Measurements from ENCODE around the gene ZFHX3.

Gene ZFHX3

DNA sequence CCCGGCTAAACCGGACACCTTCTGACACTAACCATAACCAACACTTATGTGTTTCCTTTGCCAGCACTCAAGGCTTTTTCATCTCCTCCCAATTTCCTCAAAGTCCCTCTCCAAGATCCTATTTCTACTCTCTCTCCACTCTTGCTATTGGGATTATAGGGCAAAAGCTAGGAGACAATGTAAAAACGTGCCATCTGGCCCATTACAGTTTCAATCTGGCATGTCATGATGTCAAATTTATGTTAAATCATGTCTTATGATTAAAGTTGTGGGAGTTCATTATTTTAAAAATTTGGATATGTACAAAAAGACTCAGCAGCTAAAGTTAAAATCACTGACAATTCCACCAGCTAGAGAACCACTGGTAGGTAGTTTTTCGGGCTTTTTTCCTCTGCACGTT is 77.3 kb downstream of the ZFHX3 start:
- DNase-seq = no peak

DNA sequence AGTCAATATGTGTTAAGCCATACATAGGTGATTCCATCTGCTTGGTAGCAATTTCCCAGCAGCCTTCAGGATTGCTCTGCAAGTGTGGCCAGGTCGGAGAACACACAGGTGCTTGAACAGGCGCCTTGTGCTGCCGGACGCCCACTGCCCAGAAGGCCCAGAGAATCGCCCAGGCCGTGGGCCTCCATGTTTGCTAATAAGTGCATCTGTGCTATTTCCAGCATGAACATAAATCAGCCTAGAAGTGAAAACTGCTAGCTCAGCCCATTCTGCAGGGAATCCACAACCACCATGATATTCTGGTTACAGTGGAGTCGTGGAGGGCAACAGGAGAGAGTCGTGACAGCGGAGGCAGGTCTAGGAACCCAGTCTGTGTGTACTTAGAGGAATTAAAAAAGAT is 78.1 kb downstream of the ZFHX3 start:
- no peak for DNase-seq

DNA sequence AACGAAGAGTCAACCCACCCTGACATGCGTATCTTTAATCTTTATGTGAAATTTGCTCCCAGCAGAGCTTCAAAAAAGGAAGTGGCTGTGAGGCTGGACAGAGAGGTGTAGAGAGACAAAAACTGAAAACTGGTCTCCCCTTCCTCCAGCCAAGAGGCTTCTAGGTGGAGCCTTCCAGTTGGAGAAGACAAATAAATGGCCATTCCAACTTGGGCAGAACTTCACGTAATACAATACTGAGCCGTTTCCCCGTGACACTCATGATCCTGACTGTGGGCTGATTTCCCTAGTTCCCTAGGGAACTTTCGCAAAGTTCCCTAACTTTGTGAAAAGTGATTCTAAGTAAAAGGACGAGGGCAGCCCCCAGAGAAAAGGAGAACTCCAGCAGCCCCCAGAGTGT is 78.8 kb downstream of the ZFHX3 start:
- no peak for DNase-seq

DNA sequence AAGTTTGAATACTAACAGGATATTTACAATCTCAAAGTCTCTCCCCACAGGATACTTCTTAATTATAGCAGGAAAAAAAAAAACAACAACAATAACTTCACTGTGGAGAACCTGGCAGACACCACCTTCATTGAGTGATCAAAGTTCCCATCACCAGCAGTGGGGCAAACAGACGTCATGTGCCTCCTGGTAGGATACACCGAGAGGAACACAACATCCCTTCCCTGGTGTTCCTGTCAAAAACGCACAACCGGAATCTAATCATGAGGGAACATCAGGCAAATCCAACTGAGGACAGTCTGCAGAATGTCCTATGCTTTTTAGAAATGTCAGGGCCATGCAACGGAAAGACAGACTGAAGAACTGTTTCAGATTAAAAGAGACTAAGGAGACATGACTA is 80.0 kb downstream of the ZFHX3 start:
- DNase-seq = no peak

DNA sequence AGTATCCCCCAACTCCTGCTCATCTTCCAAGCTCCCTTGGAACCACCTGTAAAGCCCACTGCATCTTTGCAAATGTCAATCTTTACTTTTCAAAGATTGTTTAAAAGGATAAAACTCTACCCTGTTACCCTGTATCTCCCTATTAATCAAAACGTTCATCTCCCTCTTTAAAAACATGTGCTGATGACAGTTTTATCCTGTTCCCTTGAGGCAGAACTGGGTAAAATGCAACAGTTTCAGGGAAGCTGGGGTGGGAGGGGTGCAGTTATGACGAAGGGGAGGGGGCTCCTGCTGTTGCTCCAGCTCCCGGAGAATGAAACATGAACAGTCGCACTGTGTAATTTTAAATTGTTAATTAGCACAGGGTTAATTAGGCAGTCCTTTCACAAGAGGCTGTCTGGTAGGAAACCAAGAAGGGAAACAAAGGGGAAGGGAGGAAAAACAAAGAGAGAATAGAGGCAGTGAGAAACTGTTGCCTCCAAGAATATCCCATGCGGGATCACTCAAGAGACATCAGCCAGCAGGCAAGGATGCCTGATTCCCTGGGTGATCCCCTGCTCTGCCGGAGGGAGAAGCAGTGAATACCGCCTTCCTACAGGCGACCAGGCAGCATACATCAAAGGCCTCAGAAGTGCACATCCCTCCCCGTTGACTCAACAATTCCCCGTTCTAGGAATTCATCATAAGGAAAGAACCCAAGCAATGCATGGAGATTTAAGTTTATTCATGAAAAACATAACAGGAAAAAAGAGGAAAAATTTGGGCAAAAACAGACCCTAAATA is 84.2 kb downstream of the ZFHX3 start:
- DNase-seq = no peak

DNA sequence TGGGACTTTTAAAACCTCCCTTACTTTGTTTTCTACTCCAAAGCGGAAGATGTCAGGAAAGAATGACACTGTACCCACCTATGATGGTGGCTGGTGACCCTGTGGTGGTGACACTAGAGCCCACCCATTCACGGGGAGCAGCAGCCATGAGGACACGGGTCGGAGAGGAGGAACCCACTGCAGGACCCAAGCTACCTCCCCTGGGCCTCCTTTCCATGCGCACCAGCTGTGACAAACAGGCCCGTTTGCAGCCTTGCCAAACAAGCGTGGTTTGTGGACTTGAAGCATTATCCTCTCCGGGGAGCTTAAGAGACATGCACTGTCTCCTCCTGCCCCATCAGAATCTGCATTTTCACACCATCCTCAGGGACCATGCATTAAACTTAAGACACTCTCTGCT is 85.6 kb downstream of the ZFHX3 start:
- DNase-seq = no peak

DNA sequence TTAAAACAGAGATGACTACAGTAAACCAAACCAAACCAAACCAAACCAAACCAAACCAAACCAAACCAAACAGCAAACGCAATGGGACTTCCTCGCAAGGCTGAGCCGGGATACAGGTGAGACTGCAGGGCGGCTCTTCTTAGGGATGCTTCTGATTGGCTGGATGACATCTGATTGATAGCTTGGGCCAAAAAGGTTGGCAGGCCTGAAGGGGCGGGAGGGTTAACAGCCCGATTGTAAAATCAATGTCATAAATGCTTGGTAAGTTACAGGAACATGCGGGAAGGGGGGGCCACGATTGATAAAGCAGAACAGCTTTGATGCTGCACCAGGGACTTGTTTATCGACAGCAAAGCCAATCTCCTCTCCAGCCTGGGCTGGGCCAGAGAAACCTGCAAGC is 86.1 kb downstream of the ZFHX3 start:
- DNase-seq = no peak

DNA sequence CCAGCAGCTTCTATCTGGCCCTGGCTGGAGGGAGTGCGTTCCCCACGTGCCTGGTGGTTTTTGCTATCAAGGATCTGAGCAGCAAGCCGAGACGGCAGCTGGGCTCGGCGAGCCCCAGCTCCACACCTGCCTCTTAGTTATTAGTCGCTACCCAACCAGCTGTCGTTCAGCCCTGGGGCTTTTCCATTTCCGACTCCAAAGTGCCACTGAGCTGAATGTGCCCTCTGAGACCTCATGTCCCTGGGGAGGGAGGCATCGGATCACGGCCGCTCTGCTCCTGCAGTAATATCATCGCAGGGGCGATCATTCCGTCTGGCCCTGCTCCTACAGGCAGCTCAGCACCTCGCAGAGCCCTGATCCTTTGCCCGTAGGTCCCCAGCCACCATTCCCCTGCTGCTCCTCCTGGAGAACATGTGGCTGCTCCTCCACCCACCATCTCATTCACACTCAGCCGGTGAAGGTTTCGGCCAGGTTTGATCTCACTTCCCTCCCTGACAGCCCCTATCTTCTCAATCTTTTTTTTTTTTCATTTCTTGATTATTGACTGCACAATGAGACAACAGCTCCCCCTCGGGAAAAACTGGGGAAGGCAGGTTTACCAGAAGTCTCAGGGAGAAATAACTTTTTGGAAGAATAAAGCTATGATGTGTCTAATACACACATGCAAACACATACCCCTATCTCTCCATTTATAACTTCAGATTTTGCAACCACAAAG is 86.7 kb downstream of the ZFHX3 start:
- no peak for DNase-seq

DNA sequence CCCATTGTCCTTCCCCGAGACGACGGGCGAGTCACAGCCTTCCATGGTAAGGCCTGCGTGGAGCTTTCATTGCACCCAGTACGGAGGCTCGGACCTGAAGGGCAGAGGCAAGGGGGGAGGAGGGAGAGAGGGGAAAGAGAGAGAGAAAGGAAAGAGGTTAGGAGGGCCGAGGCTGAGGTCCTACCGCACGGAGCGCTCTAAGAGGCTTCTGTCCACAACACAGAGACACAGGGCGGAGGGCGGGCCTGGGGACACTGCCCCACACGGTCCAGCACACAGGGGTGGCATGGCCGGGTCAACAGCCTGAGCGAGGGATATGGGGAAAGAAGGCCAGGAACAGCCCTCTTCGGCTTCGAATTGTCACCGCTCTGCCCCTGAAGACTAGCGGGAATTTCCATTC is 87.8 kb downstream of the ZFHX3 start:
- no peak for DNase-seq

DNA sequence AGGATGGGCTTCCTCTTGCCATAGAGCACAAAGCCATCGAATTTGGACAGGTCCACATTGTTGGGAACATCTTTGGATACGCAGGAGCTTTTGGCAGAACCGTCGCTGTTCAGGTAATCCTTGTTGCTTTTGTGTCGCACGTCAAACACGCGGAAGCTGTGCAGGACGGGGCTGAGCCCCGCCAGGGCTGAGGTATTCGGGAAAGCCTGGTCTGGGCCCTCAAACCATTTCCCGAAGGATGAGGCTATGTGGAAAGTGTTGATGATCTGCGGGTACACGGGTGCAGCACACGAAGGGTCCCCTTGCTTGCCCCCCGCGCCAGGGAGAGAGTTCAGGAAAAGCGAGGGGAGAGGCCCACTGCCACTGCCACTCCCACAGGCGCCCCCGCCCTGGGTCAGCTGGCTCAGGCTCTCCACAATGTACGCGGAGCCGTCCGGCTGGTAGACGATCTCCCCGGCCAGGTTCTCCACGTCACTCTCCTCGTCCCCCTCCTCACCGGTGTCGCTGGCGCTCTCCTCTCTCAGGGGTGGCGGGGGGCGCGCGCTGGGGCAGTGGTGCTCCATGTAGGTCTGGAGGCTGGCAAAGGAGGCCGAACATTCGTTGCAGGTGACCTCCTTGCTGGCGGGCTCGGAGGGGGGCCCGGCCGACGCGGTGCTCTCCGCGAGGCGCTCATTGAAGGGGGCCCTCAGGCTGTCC is 88.5 kb downstream of the ZFHX3 start:
- no peak for DNase-seq

DNA sequence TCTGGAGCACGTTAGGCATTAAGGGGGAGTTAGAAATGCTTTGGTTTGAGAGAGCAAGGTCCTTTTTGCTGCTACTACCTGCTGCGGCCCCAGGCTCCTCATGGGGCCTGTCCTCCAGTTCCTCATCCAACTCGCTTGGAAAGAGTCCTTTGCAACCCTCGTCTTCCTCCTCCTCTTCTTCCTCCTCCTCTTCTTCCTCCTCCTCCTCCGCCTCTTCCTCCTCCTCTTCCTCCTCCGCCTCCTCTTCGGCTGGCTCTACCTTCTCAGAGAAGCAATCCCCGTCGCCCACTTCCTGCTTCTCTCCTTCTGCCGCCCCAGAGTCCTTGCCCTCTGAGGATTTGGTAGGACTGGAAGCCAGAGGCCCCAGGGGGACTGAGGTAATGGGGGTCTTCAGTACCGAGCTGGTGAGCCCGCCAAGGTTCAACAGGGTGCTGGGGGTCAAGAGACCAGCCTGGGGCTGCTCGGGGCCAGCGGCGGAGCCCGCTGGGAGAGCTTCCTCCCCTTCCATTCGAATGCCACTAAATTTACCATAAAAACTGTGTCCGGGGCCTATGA is 89.3 kb downstream of the ZFHX3 start:
- no peak for DNase-seq

DNA sequence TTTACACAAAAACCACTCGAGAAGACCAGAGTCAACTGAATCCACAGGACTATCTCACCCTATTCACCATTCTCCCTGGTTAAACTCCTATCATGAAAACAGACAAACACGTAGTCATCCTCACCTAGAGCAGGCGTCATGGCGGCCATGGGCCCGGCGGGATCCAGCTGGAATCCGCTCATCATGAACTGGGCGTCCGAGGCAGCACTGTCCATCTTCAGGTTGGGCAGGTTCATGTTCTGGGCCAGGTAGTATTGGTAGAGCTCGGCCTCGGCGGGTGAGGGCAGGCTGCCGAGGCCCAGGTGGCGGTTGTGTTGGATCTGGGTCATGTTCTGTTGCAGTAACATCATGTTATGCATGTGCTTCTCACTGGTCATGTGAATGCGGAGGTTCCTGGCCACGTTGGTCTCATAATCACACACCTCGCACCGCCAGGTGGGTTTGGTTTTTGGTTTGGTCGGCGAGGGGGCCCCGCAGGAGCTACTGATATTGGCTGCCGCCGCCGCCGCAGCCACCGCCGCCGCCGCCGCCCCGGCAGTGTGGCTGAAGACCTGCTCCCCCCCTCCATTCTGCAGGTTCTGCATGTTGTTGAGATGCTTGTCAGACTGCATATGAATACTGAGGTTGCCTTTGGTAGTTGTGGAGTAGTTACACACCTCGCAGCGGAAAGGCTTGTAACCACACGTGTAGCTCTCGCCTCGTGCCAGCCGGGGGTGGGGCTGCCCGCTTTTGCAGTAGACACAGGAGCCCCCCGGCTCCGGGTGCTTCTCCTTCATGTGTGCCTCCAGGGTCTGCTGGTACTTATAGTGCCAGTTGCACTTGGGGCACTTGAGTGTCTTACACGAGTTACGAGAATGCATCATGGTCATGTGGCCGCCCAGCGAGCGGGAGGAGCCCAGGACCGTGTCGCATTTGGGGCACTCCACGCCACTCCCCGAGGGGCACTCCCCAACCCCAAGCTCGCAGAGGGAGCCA is 90.3 kb downstream of the ZFHX3 start:
- no peak for DNase-seq

DNA sequence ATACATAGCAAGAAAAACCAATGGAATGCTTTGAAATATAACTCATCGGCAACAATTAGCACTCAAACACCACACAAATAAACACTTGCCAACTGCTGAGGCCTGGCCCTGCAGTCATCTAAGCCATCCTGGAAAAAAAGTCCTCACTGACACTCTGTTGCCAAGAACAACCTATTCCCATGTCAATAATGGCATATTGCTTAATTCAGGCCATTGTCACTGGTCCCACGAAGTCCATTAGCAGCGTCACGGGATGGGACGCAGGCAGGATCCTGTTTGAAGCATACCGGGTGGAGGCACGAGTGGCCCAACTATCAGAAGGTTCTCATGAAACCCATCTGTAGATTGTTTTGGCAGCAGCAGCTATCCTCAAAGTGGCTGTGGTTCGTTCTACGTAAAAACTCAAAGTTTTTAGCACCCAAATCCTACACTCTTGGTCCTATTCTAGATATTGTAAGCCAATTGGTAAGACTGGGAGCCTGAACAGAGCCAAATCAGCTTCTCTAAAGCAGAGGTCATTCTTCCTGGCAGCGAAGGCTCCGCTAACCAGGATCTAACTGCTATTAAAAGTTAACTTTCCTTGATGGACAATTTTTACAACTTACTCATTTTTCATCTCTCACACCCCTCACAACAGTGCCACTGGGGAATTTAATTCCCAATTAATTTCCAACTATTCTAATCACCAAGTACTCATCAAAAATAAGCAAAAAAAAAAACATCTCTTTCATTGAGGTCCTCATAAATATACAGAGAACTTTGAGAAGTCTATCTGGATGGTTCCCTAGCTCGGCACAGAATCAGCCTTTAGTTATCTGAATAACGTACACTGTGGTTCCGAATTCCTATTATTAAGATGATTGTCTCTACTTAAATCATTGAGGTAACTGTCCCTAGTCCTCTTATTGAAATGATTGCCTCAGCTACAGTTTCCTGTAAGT is 91.5 kb downstream of the ZFHX3 start:
- DNase-seq = no peak

DNA sequence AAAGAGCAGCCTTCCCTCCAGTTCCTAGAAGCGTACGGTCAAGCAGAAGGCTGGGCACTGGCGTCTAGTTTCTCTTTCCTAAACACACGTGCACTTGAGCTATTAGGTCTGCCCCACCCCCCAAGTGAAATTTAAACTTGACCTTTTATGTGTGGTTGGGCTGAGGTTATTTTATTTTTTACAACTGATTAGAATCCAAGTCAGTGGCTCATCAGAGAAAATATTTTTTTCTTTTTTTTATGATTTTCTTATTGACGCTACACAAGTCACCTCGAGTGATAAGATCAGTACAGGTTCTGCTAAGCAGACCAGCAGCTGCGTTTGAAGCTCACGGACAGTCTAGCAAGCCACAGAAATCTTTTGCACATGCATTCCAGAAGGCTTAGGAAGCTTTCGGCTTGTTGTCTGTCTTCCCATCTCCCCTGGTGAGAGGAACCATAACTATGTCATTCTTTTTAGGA is 95.1 kb downstream of the ZFHX3 start:
- no peak for DNase-seq

DNA sequence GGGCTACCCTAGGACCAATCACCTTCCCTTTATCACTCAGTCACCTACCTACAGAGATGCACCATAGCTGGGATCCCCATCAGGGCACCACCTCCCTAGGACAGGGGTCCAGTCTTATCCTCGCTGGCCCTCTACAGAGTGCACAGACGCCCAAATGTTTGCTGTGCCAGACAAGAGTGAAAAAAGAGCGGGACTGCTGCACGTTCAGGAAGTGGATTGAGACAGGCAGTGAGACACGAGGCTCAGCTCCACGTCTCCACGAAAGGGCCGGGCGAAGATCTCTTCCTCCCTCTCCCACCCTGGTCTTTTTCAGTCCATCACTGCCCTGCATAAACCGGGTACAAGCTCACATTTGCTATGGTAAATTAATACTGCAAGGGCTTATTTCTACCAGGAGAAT is 95.5 kb downstream of the ZFHX3 start:
- DNase-seq = no peak

DNA sequence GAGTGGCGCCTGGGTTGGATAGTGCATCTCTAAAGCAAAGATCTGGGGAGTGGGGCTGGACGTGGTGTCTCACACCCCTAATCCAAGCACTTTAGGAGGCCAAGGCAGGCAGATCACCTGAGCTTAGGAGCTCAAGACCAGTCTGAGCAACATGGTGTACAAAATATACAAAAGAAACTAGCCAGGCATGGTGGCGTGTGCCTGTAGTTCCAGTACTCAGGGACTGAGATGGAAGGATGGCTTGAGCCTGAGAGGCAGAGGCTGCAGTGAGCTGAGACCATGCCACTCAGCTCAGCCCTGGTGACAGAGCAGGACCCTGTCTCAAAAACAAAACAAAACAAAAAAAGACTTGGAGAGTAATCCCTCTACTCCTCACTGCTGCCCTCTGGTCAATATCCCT is 96.0 kb downstream of the ZFHX3 start:
- DNase-seq = no peak

DNA sequence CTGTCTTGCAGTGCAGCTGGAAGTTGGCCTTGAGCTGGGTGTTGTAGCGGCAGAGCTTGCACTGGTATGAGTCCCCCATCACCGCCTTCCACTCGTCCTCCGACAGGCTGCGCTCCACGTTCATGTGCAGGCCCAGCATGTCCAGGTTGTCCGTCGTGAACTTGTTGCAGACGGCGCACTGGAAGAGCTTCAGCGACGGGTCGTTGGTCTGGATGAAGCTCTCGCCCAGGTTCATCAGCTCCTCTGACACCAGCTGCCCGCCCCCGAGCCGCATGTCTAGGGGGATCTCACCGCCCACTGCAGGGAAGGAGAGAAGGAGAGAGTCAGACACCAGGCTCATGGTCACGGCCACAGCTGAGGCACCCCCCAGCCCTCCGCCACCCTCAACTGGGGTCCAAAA is 97.3 kb downstream of the ZFHX3 start:
- no peak for DNase-seq

DNA sequence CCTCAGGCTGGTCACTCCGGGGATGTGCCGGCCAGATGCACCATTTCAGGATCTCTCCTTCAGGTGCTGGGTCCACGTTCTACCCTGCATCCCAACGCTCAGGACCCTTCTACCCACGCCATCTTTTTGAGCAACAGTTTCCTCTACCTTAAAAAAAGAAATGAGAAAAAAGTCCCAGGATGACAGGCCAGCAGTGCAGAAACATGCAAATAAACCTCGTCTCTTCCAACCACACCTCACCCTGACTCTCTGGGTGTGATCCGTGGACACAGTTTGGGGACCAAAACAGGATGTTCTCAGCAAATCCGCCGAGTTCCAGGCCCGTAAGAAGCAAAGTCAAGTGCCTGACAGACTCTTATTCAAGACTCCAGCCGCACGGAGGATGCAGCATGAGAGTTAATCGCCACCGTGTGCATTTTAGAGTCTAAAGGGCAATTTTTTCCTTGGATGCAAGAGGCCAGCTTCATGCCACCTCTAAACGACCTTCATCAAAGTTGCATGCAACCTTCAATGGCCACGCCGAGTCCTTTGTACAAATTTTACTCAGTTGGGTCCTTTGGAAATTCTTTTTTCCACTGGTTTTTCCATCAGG is 99.6 kb downstream of the ZFHX3 start:
- DNase-seq = no peak

DNA sequence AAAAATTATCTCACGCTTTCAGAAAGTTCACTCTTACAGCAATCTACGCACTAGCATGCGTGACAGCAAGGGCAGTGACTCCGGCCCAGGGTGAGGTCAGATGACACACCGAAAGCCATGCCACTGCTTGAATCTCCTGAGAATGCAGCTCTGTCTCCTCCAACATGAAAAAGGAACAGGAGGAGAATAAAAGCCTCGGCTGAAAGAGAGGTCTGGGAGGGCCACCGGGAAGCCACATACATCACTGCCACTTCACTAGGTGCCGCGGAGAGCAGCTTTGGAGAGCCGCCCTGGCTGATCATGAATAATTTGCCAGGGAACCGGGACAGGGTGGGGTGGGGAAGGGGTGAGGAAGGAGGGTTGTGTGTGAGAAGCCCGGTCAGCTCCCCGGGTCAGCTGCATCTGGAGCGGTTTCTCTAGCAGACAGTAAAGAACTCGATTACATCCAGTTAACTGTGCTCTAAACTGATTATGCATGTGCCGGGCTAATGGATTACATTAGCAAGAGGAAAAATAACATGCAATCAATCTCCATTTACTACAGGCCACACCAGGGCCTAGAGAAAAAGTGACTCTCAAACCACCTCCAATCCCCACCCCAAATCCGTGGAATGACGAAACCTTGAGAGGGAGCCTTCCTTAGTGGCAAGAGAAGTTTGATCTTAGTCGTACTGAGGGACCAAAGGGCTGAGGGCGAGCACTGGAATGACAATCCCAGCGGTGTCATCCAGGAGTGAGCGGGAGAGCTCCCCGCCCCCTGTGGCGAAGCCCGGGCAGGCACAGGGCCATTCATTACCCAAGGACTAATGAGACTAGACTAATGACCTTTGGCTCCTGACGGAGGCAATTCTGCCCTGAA is 100.3 kb downstream of the ZFHX3 start:
- no peak for DNase-seq
